NCI-H345 treated with DMSO at 0.1 percent for 48 hours (cell line): ENCODE results near the gene CHST11.

ENCODE experiments used
- DNase-seq: peaks from one replicate; lab custom pipeline; 2025; ENCODE audit not compliant: unreplicated experiment; lab: John Stamatoyannopoulos, UW

The CHST11 gene

GRCh38 chr12:104648756-104649155, 192.0 kb downstream of the CHST11 start:
- no peak for DNase-seq

- DNase-seq: no peak
Observed at GRCh38 chr12:104649217-104649824, 192.6 kb downstream of the CHST11 start.

- DNase-seq: no peak
Observed at GRCh38 chr12:104649921-104650320, 193.2 kb downstream of the CHST11 start.

GRCh38 chr12:104650541-104650940, 193.8 kb downstream of the CHST11 start:
- no peak for DNase-seq

GRCh38 chr12:104651811-104652210, 195.1 kb downstream of the CHST11 start:
- DNase-seq: no peak

- DNase-seq: no peak
Observed at GRCh38 chr12:104652358-104652757, 195.6 kb downstream of the CHST11 start.

GRCh38 chr12:104652910-104653309, 196.2 kb downstream of the CHST11 start:
- DNase-seq: no peak

- no peak for DNase-seq
Observed at GRCh38 chr12:104653730-104654664, 197.2 kb downstream of the CHST11 start.

- DNase-seq: no peak
Observed at GRCh38 chr12:104654665-104655609, 198.2 kb downstream of the CHST11 start.

GRCh38 chr12:104656383-104656782, 199.6 kb downstream of the CHST11 start:
- DNase-seq: no peak

- DNase-seq: no peak
Observed at GRCh38 chr12:104656921-104657320, 200.2 kb downstream of the CHST11 start.

- no peak for DNase-seq
Observed at GRCh38 chr12:104657726-104658484, 201.2 kb downstream of the CHST11 start.

GRCh38 chr12:104659058-104659457, 202.3 kb downstream of the CHST11 start:
- DNase-seq: no peak

GRCh38 chr12:104662203-104662602, 205.5 kb downstream of the CHST11 start:
- DNase-seq: no peak

- no peak for DNase-seq
Observed at GRCh38 chr12:104662908-104663307, 206.2 kb downstream of the CHST11 start.

- no peak for DNase-seq
Observed at GRCh38 chr12:104664351-104664750, 207.6 kb downstream of the CHST11 start.

GRCh38 chr12:104665296-104665695, 208.5 kb downstream of the CHST11 start:
- no peak for DNase-seq

GRCh38 chr12:104667139-104667538, 210.4 kb downstream of the CHST11 start:
- no peak for DNase-seq

GRCh38 chr12:104668274-104668718, 211.5 kb downstream of the CHST11 start:
- no peak for DNase-seq

- DNase-seq: peak; percentile 69
Observed at GRCh38 chr12:104669089-104669721, 212.5 kb downstream of the CHST11 start.
